GM23338 (cell line): ENCODE results near the gene EYA3.

Source experiments
- EZH2 ChIP-seq: fragments of 200-600 bp; sonication (generic); IDR thresholded peaks from one replicate; pipeline ENCODE4 v1.8.0; 2017; ENCODE audit warnings: antibody characterized with exemption, mild to moderate bottlenecking, low read depth; ENCODE audit not compliant: unreplicated experiment
- EZH2phosphoT487 ChIP-seq: fragments of 200-600 bp; sonication (generic); IDR thresholded peaks from one replicate; pipeline ENCODE4 v1.8.1; 2018; ENCODE audit warnings: antibody characterized with exemption; ENCODE audit not compliant: unreplicated experiment
- POLR2AphosphoS5 ChIP-seq: IDR thresholded peaks from 2 replicates; pipeline ENCODE4 v1.6.1; 2016; ENCODE audit warnings: antibody characterized with exemption, low read depth
- TF ChIP-seq, protein P1 (sequence below), 2 experiments: fragments of 200-600 bp in 1 of 2; sonication (generic) in 1 of 2; conservative IDR thresholded peaks; 2 replicates each; pipeline versions ENCODE4 v1.5.1 to v1.6.1; 2016 to 2017; ENCODE audit warnings: antibody characterized with exemption in 2 of 2, low read depth in 2 of 2, mild to moderate bottlenecking in 2 of 2, moderate library complexity in 1 of 2

DNA sequence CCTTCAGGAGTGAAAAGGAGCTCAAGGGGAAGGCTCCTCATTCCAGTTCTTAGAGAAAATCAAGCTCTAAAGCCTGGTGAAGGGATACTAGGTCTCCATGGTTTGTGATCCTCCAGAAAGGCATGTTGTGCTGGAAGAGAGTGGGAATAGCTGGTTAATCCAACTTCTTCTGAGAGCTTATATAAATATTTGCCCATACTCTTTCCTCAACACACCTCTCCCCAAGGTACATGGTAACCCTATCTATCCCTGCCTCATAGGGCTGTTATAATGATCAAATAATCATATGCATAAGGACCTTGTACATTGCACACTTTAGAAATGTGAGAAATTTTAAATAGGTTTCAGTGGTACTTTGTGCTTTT lies 114.0 kb downstream of the EYA3 start:
- TF ChIP-seq POLR2AphosphoS5, result no peak
- no peak for TF ChIP-seq EZH2
- TF ChIP-seq EZH2phosphoT487, result no peak
- TF ChIP-seq, protein P1, sequence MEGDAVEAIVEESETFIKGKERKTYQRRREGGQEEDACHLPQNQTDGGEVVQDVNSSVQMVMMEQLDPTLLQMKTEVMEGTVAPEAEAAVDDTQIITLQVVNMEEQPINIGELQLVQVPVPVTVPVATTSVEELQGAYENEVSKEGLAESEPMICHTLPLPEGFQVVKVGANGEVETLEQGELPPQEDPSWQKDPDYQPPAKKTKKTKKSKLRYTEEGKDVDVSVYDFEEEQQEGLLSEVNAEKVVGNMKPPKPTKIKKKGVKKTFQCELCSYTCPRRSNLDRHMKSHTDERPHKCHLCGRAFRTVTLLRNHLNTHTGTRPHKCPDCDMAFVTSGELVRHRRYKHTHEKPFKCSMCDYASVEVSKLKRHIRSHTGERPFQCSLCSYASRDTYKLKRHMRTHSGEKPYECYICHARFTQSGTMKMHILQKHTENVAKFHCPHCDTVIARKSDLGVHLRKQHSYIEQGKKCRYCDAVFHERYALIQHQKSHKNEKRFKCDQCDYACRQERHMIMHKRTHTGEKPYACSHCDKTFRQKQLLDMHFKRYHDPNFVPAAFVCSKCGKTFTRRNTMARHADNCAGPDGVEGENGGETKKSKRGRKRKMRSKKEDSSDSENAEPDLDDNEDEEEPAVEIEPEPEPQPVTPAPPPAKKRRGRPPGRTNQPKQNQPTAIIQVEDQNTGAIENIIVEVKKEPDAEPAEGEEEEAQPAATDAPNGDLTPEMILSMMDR (conservative IDR thresholded peaks at IDR 0.05; ENCODE audit: low read depth in 2 of 2), result no peak
